IMR-90 (cell line): ENCODE measurements around the gene HMGN1.

Experiments used
- BHLHE40 ChIP-seq: fragments of 150-350 bp; IDR thresholded peaks from 2 replicates; pipeline ENCODE4 v1.6.1; 2016; ENCODE audit warnings: mild to moderate bottlenecking, low read depth, low read length
- CEBPB ChIP-seq: IDR thresholded peaks from 2 replicates; pipeline ENCODE4 v1.6.1; 2012; ENCODE audit warnings: low read depth, low read length, improper control_type of control experiment
- CHD1 ChIP-seq: IDR thresholded peaks from 2 replicates; pipeline ENCODE4 v1.6.1; 2012; ENCODE audit warnings: low read depth, low read length, improper control_type of control experiment
- CTCF ChIP-seq: conservative IDR thresholded peaks from 2 replicates; pipeline ENCODE4 v1.5.1; 2012; ENCODE audit warnings: mild to moderate bottlenecking, low read depth, low read length, improper control_type of control experiment
- FOS ChIP-seq: fragments of 150-350 bp; IDR thresholded peaks from 2 replicates; pipeline ENCODE4 v1.6.1; 2016; ENCODE audit warnings: low read depth, low read length
- MAFK ChIP-seq: IDR thresholded peaks from 2 replicates; pipeline ENCODE4 v1.6.1; 2012; ENCODE audit warnings: low read depth, low read length, improper control_type of control experiment
- MAZ ChIP-seq: IDR thresholded peaks from 2 replicates; pipeline ENCODE4 v1.6.1; 2012; ENCODE audit warnings: low read depth, mild to moderate bottlenecking, low read length, improper control_type of control experiment, moderate library complexity, borderline replicate concordance
- MXI1 ChIP-seq: IDR thresholded peaks from 2 replicates; pipeline ENCODE4 v1.6.1; 2012; ENCODE audit warnings: low read depth, mild to moderate bottlenecking, low read length, moderate library complexity, borderline replicate concordance
- NFE2L2 ChIP-seq: fragments of 150-350 bp; IDR thresholded peaks from 2 replicates; pipeline ENCODE4 v1.6.1; 2016; ENCODE audit warnings: low read depth, mild to moderate bottlenecking, low read length
- POLR2A ChIP-seq: IDR thresholded peaks from 2 replicates; pipeline ENCODE4 v1.6.1; 2012; ENCODE audit warnings: mild to moderate bottlenecking, low read depth, low read length
- RAD21 ChIP-seq: IDR thresholded peaks from 2 replicates; pipeline ENCODE4 v1.6.1; 2012; ENCODE audit warnings: low read length, improper control_type of control experiment
- RCOR1 ChIP-seq: IDR thresholded peaks from 2 replicates; pipeline ENCODE4 v1.6.1; 2012; ENCODE audit warnings: mild to moderate bottlenecking, low read length, improper control_type of control experiment; ENCODE audit not compliant: insufficient replicate concordance
- SMC3 ChIP-seq: fragments of 150-350 bp; IDR thresholded peaks from 2 replicates; pipeline ENCODE4 v1.6.1; 2016; ENCODE audit warnings: low read depth, mild to moderate bottlenecking, antibody characterized with exemption, low read length, moderate library complexity
- TF ChIP-seq, protein P1 (sequence below): fragments of 150-350 bp; IDR thresholded peaks from 2 replicates; pipeline ENCODE4 v1.6.1; 2017; ENCODE audit warnings: mild to moderate bottlenecking, antibody characterized with exemption, low read length, low read depth

- TF ChIP-seq CTCF (no peak), CEBPB (no peak), POLR2A (no peak), RAD21 (no peak), MAFK (no peak), CHD1 (no peak), SMC3 (no peak), RCOR1 (no peak), MAZ (no peak), FOS (no peak), BHLHE40 (no peak), MXI1 (no peak), NFE2L2 (no peak)
- TF ChIP-seq, protein P1, sequence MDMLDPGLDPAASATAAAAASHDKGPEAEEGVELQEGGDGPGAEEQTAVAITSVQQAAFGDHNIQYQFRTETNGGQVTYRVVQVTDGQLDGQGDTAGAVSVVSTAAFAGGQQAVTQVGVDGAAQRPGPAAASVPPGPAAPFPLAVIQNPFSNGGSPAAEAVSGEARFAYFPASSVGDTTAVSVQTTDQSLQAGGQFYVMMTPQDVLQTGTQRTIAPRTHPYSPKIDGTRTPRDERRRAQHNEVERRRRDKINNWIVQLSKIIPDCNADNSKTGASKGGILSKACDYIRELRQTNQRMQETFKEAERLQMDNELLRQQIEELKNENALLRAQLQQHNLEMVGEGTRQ: no peak
These were observed 26.6 kb upstream of the HMGN1 start for GRCh38 chr21:39375446-39375845.
